Heart left ventricle (tissue), 16 donors: ENCODE results near the gene CNR2. TPM values are rescaled to one million over a fixed set of nuclear protein-coding genes. Genes with fewer than 3 reads are reported as not detected.
"Not testable (repeated sequence)": the region's sequence is repeated elsewhere in the genome, so short reads cannot be mapped to it uniquely, and the experiment has no call there.

ENCODE experiments used
- ATAC-seq, 4 donors: fragments of 200-7000 bp; cut with Tn5 transposase; one replicate each; pipeline ENCODE4 v1.9.1; 2020 to 2022; ENCODE audit warnings: moderate library complexity in 4 of 4, mild to moderate bottlenecking in 3 of 4, moderate number of reproducible peaks in 1 of 4
- DNase-seq, 5 donors: peaks; one replicate each; pipeline ENCODE4 v3.0.0-alpha.2; 2020
- H3K27ac ChIP-seq, 12 donors: fragments of 200-600 bp; sonication (generic) in 4 of 12; one replicate each; pipeline versions ENCODE4 v1.5.0 to v1.8.0; 2016 to 2022; ENCODE audit warnings: mild to moderate bottlenecking in 2 of 12
- H3K27me3 ChIP-seq, 9 donors: fragments of 200-600 bp; sonication (generic) in 2 of 9; one replicate each; pipeline versions ENCODE4 v1.5.1 to v1.8.0; 2016 to 2022; ENCODE audit warnings: mild to moderate bottlenecking in 3 of 9
- H3K36me3 ChIP-seq, 9 donors: fragments of 200-600 bp; sonication (generic) in 2 of 9; one replicate each; pipeline versions ENCODE4 v1.5.0 to v1.8.0; 2018 to 2022; ENCODE audit warnings: mild to moderate bottlenecking in 2 of 9
- H3K4me1 ChIP-seq, 12 donors: fragments of 200-600 bp; sonication (generic) in 4 of 12; one replicate each; pipeline versions ENCODE4 v1.5.0 to v1.8.0; 2016 to 2022; ENCODE audit warnings: mild to moderate bottlenecking in 3 of 12
- H3K4me3 ChIP-seq, 12 donors: fragments of 200-600 bp; sonication (generic) in 4 of 12; one replicate each; pipeline versions ENCODE4 v1.5.0 to v1.8.0; 2017 to 2022; ENCODE audit warnings: mild to moderate bottlenecking in 9 of 12, moderate library complexity in 4 of 12
- H3K9me3 ChIP-seq, 12 donors: fragments of 200-600 bp; sonication (generic) in 4 of 12; one replicate each; pipeline versions ENCODE4 v1.5.0 to v1.8.0; 2016 to 2022; ENCODE audit warnings: mild to moderate bottlenecking in 1 of 12
- CTCF ChIP-seq, 12 donors: fragments of 200-600 bp; sonication (generic) in 4 of 12; IDR thresholded peaks; one replicate each; pipeline versions ENCODE4 v1.5.0 to v1.8.0; 2018 to 2022; ENCODE audit warnings: antibody characterized with exemption in 12 of 12, mild to moderate bottlenecking in 5 of 12
- POLR2A ChIP-seq, 2 donors: fragments of 450-650 bp; IDR thresholded peaks; one replicate each; pipeline ENCODE4 v1.6.1; 2017; ENCODE audit warnings: antibody characterized with exemption in 2 of 2, mild to moderate bottlenecking in 2 of 2, moderate library complexity in 2 of 2
- WGBS, 4 donors: extraction: QIAGEN DNeasy Blood & Tissue Kit in 2 of 4; methylation state at CpG; one replicate each; pipeline versions ENCODE4 v1.1.5 to v1.1.7; 2013 to 2018; 5-methylcytosine and 5-hydroxymethylcytosine counted together
- intact Hi-C, 10 donors: fragments of 100-400 bp; cut with DNase I; formaldehyde crosslinking; loops; one replicate each; pipeline versions ENCODE4 v1.11.1 to v1.14.2; 2022
- polyA plus RNA-seq, 2 donors: library from polyadenylated mRNA; stranded (reverse); fragments of 200-250 nt; gene quantifications; one replicate each; pipeline ENCODE4 v1.2.3, GENCODE V29; 2013
- total RNA-seq, 9 donors: library from RNA; depleted of rRNA in 2 of 9; stranded (reverse); fragments of >200 nt in 2 of 9; fragmentation: NEBNext Ultra II Directional in 3 of 9; extraction: Animal tissue kit (Norgen Biotek cat#: 25700) in 3 of 9; gene quantifications; one replicate each; pipeline versions ENCODE4 v1.1.0 to v1.2.4, GENCODE V29; 2016 to 2023
- donor health status: ischemic (EF 13 %, LVEDD 7.1; RV severe dilation, severe dysfunction).
- donor health status: healthy with polysubstance abuse.
- donor health status: DM: no; HTN: yes; CAD: no.
- donor health status: DM: no; HTN: no; CAD: no.
- donor health status: ischemic (EF 25% LVEDD 6.9; RV normal size, moderate dysfunction).
- donor health status: ischemic (EF 25% LVEDD 5.7; RV mildly dilated, moderate dysfunction).
- donor health status: healthy.
- donor health status: DM: yes; HTN: yes; CAD: no.
- donor health status: ischemic (EF 35%, LVEDD 5.7; RV mildly dilated, moderate dysfunction).
- donor health status: nonischemic (EF 11% LVEDD 7.7; RV severe dilation, severe dysfunction).
- donor health status: DM: yes; HTN: yes; CAD: no.
- donor health status: PGD.
- donor health status: ischemic (EF 29% LVEDD 5.4; RV normal size, mild dysfunction).
- donor health status: nonischemic (EF 23%, LVEDD 6.1; RV moderate dilation, normal function).

CNR2 gene
- total and polyA plus RNA-seq, 11 donors = 0.01 to 0.13 (median 0.09) TPM; not detected in 7

- TF ChIP-seq CTCF (IDR thresholded peaks at IDR 0.05) (no peak), POLR2A (IDR thresholded peaks at IDR 0.05) (no peak)
Observed at GRCh38 chr1:23903754-23904153, 9.4 kb downstream of the CNR2 start.

GRCh38 chr1:23902321-23903278 is 10.6 kb downstream of the CNR2 start:
- TF ChIP-seq CTCF (IDR thresholded peaks at IDR 0.05) (no peak), POLR2A (IDR thresholded peaks at IDR 0.05) (no peak)
- Histone ChIP-seq H3K4me3 (peak overlapping the region in 11 of 12 donors; percentile 22 to 52 (median 45)), H3K27ac (no peak overlapping the region), H3K27me3 (peaks cover 0 to 49% (median 22%) of the 10 kb centered on the region in 9 donors), H3K9me3 (no peaks in the 10 kb centered on the region), H3K4me1 (peaks cover 0 to 10% (median 1%) of the 10 kb centered on the region in 12 donors), H3K36me3 (no peaks in the 10 kb centered on the region)
- ATAC-seq (peak in 2 of 4 donors; percentile 22 to 66), DNase-seq (no peak)
- 16 to 30% (median 21%) methylated on average over 35 to 92 of the region's 92 CpGs for WGBS, 4 donors
- intact Hi-C loops = no loop called here

More at GRCh38 chr1:23903754-23904153, 9.4 kb downstream of the CNR2 start:
- peaks cover 0 to 57% (median 22%) of the 10 kb centered on the region in 9 donors for H3K27me3 ChIP-seq
- 53 to 68% (median 60%) methylated on average over 6 of the region's 6 CpGs for WGBS, 4 donors
- H3K4me3 ChIP-seq = no peak overlapping the region
- no peaks in the 10 kb centered on the region for H3K9me3 ChIP-seq
- DNase-seq (no peak), ATAC-seq (no peak)
- H3K4me1 ChIP-seq = peaks cover 0 to 10% (median 1%) of the 10 kb centered on the region in 12 donors
- intact Hi-C loops = no loop called here
- no peaks in the 10 kb centered on the region for H3K36me3 ChIP-seq
- H3K27ac ChIP-seq = no peak overlapping the region

- H3K27ac ChIP-seq, H3K36me3 ChIP-seq, H3K4me3 ChIP-seq, DNase-seq, H3K9me3 ChIP-seq, ATAC-seq, intact Hi-C loops: not testable (repeated sequence)
- Histone ChIP-seq H3K4me1 (peaks cover 0 to 29% (median 1%) of the 10 kb centered on the region in 12 donors), H3K27me3 (peaks cover 0 to 28% (median 21%) of the 10 kb centered on the region in 9 donors)
- WGBS, 4 donors = 71 to 77% (median 71%) methylated on average over 8 of the region's 8 CpGs
Observed at GRCh38 chr1:23900017-23900416, 13.1 kb downstream of the CNR2 start.

- H3K4me1 ChIP-seq = peaks cover 0 to 38% (median 1%) of the 10 kb centered on the region in 12 donors
- H3K9me3 ChIP-seq = no peaks in the 10 kb centered on the region
- no peak overlapping the region for H3K4me3 ChIP-seq
- intact Hi-C loops = no loop called here
- DNase-seq (no peak), ATAC-seq (no peak)
- peaks cover 0 to 18% (median 12%) of the 10 kb centered on the region in 9 donors for H3K27me3 ChIP-seq
- no peaks in the 10 kb centered on the region for H3K36me3 ChIP-seq
- TF ChIP-seq POLR2A (IDR thresholded peaks at IDR 0.05) (no peak), CTCF (IDR thresholded peaks at IDR 0.05) (no peak)
- H3K27ac ChIP-seq = no peak overlapping the region
- WGBS, 4 donors = 75 to 78% (median 76%) methylated on average over 3 of the region's 3 CpGs
Observed at GRCh38 chr1:23899070-23899469, 14.1 kb downstream of the CNR2 start.
